Mucosa of gallbladder (tissue), 1 donor: ENCODE data around the gene CARF. TPM values are rescaled to one million over a fixed set of nuclear protein-coding genes. Genes with fewer than 3 reads are reported as not detected.
"Not testable (repeated sequence)": the region's sequence is repeated elsewhere in the genome, so short reads cannot be mapped to it uniquely, and the experiment has no call there.

Experiments
- DNase-seq: peaks from one replicate; pipeline ENCODE4 v3.0.0-alpha.2; 2020; ENCODE audit warnings: low spot score
- total RNA-seq: library from RNA; stranded (reverse); gene quantifications from one replicate; pipeline ENCODE4 v1.2.1, GENCODE V29; 2021
- donor health status: DM: no; HTN: no; CAD: no.

Gene CARF
- total RNA-seq, 1 donor from 2014 or later: 9.6 TPM

GRCh38 chr2:202933958-202934357 lies 21.9 kb downstream of the CARF start:
- no peak for DNase-seq

DNA sequence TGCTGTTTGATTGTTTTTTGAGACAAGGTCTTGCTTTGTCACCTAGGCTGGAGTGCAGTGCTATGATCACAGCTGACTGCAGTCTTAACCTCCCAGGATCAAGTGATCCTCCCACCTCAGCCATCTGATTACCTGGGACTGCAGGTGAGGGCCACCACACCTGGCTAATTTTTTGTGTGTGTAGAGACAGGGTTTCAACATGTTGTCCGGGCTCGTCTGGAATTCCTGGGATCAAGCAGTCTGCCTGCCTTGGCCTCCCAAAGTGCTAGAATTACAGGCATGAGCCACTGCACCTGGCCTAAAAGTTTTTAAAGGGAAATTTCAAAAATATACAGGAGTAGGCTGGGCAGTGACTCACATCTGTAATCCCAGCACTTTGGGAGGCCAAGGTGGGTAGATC lies 22.4 kb downstream of the CARF start:
- no peak for DNase-seq

GRCh38 chr2:202938960-202939359 lies 26.9 kb downstream of the CARF start:
- DNase-seq: no peak

DNA sequence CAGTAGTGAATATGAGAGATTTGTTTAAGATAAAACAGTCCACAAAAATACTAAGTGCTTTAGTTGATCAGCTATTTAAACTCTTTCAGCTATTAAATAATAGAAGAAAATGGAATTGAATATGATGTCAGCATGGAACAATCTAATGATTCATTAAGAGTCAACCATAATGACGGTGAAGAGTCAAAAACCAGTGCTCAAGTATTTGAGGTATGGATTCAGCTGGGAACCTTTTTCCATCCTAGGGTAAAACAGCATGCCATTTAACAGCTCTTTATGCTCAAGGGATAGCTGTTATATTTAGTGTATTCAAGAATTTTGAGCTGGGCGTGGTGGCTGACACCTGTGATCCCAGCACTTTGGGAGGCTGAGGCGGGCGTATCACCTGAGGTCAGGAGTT lies 29.7 kb downstream of the CARF start:
- no peak for DNase-seq

DNA sequence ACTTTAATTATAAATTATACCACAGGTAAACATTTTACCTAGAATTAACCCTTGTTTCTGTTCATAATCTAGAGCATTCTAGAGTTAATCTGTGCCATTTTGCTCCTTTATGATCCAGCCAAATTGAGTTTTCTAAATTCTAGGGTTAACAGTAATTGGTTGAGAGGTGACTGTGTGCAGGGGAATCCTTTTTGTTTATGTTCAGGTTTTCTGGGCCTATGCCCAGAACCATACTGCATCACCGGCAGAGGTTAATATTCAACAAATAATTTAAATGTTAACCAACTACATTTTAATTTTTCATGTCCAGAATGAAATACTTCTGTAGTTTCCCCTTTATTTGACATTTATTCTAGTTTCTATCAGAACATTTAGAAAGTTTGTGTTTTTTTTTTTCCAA lies 32.3 kb downstream of the CARF start:
- DNase-seq: no peak

DNA sequence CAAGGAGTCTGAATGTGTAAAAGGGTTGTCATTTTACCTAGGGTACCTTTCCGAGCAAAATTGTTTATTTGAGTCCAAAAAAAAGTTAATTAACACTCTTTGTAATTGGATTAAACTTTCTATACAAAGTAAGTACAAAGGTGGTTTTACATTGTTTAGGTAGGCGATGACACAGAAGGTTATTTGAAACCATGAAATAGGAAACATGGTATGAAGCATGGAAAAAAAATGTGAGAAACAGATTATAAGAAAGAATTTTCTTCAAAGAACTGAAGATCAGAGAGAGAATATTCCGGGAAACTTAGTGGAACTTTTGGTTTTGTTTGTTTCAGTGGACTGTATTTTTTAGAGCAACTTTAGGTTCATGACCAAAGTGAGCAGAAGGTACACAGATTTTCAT lies 32.7 kb downstream of the CARF start:
- no peak for DNase-seq

DNA sequence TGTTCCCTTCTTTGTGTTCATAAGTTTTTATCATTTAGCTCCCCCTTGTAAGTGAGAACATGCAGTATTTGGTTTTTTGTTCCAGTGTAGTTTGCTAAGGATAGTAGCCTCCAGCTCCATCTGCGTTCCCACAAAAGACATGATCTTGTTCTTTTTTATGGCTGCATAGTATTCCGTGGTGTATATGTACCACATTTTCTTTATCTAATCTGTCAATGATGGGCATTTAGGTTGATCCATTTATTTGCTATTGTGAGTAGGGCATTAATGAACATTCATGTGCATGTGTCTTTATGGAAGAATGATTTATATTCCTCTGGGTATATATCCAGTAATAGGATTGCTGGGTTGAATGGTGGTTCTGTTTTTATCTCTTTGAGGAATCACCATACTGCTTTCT lies 33.4 kb downstream of the CARF start:
- no peak for DNase-seq

DNA sequence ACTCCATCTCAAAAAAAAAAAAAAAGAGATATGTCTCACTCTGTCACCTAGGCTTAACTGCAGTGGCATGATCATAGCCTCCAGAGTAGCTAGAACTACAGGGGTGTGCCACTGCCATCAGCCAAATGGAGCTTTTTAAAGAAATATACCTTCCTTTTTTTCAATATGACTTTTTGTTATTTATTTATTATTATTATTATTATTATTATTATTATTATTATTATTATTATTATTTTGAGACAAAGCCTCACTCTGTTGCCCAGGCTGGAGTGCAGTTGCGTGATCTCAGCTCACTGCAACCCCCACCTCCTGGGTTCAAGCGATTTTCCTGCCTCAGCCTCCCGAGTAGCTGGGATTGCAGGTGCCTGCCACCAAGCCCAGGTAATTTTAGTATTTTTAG lies 37.3 kb downstream of the CARF start:
- DNase-seq: not testable (repeated sequence)

GRCh38 chr2:202950592-202950991 lies 38.5 kb downstream of the CARF start:
- no peak for DNase-seq

- no peak for DNase-seq
Measured at GRCh38 chr2:202960524-202960923, 48.4 kb downstream of the CARF start.

- DNase-seq: no peak
Measured at GRCh38 chr2:202963712-202964111, 51.6 kb downstream of the CARF start.

GRCh38 chr2:202965810-202966460 lies 53.9 kb downstream of the CARF start:
- no peak for DNase-seq

- DNase-seq: not testable (repeated sequence)
Measured at GRCh38 chr2:202969404-202969803, 57.3 kb downstream of the CARF start.

- DNase-seq: no peak
Measured at GRCh38 chr2:202976809-202977208, 64.7 kb downstream of the CARF start.

DNA sequence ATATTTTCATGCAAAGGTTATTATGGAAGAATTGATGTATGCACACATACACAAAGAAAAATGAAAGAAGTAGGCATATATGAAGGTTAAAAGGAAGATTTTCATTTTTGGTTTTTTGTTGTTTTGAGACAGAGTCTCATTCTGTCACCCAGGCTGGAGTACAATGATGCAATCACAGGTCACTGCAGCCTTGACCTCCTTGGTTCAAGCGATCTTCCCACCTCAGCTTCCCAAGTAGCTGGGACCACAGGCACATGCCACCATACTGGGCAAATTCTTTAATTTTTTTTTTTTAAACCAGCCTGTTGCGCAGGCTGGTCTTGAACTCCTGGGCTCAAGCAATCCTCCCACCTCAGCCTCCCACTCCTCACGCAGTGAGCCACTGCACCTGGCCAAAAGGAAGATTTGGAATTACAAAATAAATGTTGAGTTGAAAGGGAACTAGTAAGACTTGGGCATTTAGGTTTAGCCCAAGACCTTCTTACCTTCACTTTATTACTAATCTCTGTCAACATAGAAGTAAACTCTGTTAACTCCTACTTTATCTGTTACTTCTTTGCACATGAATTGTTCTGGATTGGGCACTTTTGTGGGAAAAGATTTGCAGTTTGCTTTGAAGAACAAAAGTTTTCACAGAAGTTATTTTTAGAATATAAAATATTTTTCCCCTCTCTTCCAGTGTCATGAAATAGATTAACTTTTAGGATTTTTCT lies 70.9 kb downstream of the CARF start:
- DNase-seq: no peak

- DNase-seq: no peak
Measured at GRCh38 chr2:202989749-202990148, 77.7 kb downstream of the CARF start.

GRCh38 chr2:202990501-202990900 lies 78.4 kb downstream of the CARF start:
- no peak for DNase-seq

DNA sequence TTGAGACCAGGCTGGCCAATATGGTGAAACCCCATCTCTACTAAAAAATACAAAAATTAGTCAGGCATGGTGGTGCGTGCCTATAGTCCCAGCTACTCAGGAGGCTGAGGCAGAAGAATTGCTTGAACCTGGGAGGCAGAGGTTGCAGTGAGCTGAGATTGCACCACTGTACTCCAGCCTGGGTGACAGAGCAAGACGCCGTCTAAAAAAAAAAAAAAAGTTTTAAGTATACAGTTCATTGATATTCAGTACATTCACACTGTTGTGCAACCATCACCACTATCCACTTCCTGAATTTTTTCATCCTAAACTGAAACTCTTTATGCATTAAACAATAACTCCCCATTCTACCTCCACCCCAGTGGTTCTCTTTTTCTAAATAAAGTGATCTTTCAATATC lies 85.0 kb downstream of the CARF start:
- not testable (repeated sequence) for DNase-seq

GRCh38 chr2:203002054-203002821 lies 90.2 kb downstream of the CARF start:
- DNase-seq: no peak

GRCh38 chr2:203003716-203004115 lies 91.6 kb downstream of the CARF start:
- no peak for DNase-seq

DNA sequence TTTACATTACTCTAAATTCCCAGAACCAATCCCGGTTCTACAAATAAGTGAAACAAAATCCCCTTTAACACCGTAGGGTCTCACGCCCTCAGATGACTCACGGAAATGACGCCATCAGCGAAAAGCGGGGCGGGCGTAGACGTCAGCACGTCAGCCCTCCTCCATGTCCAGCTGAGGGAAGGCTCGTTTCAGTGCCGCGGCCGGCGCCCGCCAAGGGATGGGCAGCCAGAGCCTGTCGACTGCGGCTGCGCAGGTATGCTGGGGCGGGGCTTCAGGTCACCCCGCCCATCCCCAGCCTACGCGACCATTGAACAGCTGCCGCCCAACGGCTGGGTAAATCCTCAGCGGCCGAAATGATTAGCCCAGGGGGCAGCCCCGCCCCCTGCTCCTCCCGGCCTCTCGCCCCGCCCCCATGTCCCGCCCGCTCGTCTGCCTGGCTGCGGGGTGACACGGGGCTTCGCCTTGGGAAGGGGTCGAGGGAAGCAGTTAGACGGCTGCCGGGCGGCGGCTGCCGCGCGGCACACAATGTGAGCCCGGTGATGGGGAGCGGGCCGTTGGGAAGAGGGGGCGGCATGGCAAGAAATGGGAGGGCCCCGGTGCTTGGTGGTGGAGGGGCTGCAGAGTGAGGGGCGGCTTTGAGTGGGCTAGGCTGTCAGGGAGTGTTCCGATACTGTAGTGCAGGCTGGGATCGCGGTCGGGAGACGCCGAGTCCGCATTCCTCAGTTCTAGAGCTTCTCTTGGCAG lies 102.6 kb downstream of the CARF start, which contains the start of gene NBEAL1:
NBEAL1 (plus strand) TSS at position 420 of the 744 bp plus-strand sequence. CDS start 1,510 bp downstream, outside the sequence.
- DNase-seq: peak; percentile 98

GRCh38 chr2:203016716-203017115 lies 104.6 kb downstream of the CARF start:
- no peak for DNase-seq
